Tibial nerve (tissue), 4 donors: Measurements from ENCODE around the gene RUSF1. TPM values are rescaled to one million over a fixed set of nuclear protein-coding genes. Genes with fewer than 3 reads are reported as not detected.

Experiments used
- DNase-seq, 2 donors: peaks; one replicate each; pipeline ENCODE4 v3.0.0-alpha.2; 2019; ENCODE audit warnings: low spot score in 2 of 2
- H3K27ac ChIP-seq, 4 donors: fragments of 200-600 bp; sonication (generic) in 3 of 4; one replicate each; pipeline ENCODE4 v1.5.1; 2017 to 2019; ENCODE audit warnings: mild to moderate bottlenecking in 1 of 4
- H3K27me3 ChIP-seq, 2 donors: fragments of 200-600 bp; sonication (generic) in 1 of 2; one replicate each; pipeline versions ENCODE4 v1.5.1 to v1.6.0; 2017 to 2019
- H3K36me3 ChIP-seq, 3 donors: fragments of 200-600 bp; sonication (generic); one replicate each; pipeline ENCODE4 v1.5.1; 2018 to 2019
- H3K4me1 ChIP-seq, 4 donors: fragments of 200-600 bp; sonication (generic) in 3 of 4; one replicate each; pipeline ENCODE4 v1.5.1; 2017 to 2019
- H3K4me3 ChIP-seq, 4 donors: fragments of 200-600 bp; sonication (generic) in 3 of 4; one replicate each; pipeline ENCODE4 v1.5.1; 2017 to 2019; ENCODE audit warnings: mild to moderate bottlenecking in 1 of 4, moderate library complexity in 1 of 4
- H3K9me3 ChIP-seq, 4 donors: fragments of 200-600 bp; sonication (generic) in 3 of 4; one replicate each; pipeline ENCODE4 v1.5.1; 2017 to 2019
- CTCF ChIP-seq, 5 experiments: fragments of 200-600 bp in 3 of 5; fragments of 450-650 bp in 2 of 5; sonication (generic) in 3 of 5; IDR thresholded peaks; one replicate each; pipeline ENCODE4 v1.5.1; 2016 to 2019; ENCODE audit warnings: antibody characterized with exemption in 5 of 5, mild to moderate bottlenecking in 3 of 5, moderate library complexity in 2 of 5
- EP300 ChIP-seq, 2 donors: sonication (generic); formaldehyde crosslinking; IDR thresholded peaks; one replicate each; pipeline ENCODE4 v1.6.1; 2017; ENCODE audit warnings: antibody characterized with exemption in 2 of 2, mild to moderate bottlenecking in 1 of 2
- POLR2A ChIP-seq, 2 donors: fragments of 450-650 bp; IDR thresholded peaks; one replicate each; pipeline ENCODE4 v1.6.1; 2017; ENCODE audit warnings: antibody characterized with exemption in 2 of 2, mild to moderate bottlenecking in 2 of 2, moderate library complexity in 2 of 2
- WGBS, 2 donors: methylation state at CpG; one replicate each; pipeline ENCODE4 v1.1.5; 2018; 5-methylcytosine and 5-hydroxymethylcytosine counted together
- total RNA-seq, 4 donors: library from RNA; depleted of rRNA; stranded (reverse); fragments of >200 nt; gene quantifications; one replicate each; pipeline ENCODE4 v1.1.0, GENCODE V29; 2016

Gene RUSF1
- total RNA-seq, 4 donors from 2014 or later = 71.7 to 118 (median 93.5) TPM

- H3K27ac ChIP-seq = peak within 1 kb of the TSS; percentile 88 to 98 (median 96)
- TF ChIP-seq POLR2A (IDR thresholded peaks at IDR 0.05) = no peak
- peaks cover 0 to 48% (median 12%) of the 10 kb centered on the region in 4 donors for H3K4me1 ChIP-seq
- no peaks in the 10 kb centered on the region for H3K27me3 ChIP-seq
- no peaks in the 10 kb centered on the region for H3K9me3 ChIP-seq
- DNase-seq = peak; percentile 40 to 44
- peak within 1 kb of the TSS; percentile 52 to 83 (median 65) for H3K4me3 ChIP-seq
- H3K36me3 ChIP-seq = peaks cover 0 to 43% (median 4%) of the 10 kb centered on the region in 3 donors
- 0 to 1% methylated on average over 33 to 46 of the region's 63 CpGs for WGBS, 2 donors
Observed at GRCh38 chr16:31471875-31472708, 36.1 kb downstream of the RUSF1 start, which contains the start of gene TGFB1I1. Gene TGFB1I1, plus strand, starts transcription at chr16:31472152. Its CDS starts 37 bp downstream, at chr16:31472189.

- Histone ChIP-seq H3K9me3 (no peaks in the 10 kb centered on the region), H3K4me1 (peaks cover 0 to 44% (median 12%) of the 10 kb centered on the region in 4 donors), H3K27me3 (no peaks in the 10 kb centered on the region), H3K27ac (peak overlapping the region; percentile 88 to 98 (median 96)), H3K4me3 (peak overlapping the region; percentile 52 to 83 (median 65)), H3K36me3 (peaks cover 0 to 43% (median 4%) of the 10 kb centered on the region in 3 donors)
- DNase-seq = no peak
- 23 to 24% methylated on average over 15 of the region's 15 CpGs for WGBS, 2 donors
- TF ChIP-seq POLR2A (IDR thresholded peaks at IDR 0.05) (no peak), EP300 (IDR thresholded peaks at IDR 0.05) (no peak), CTCF (IDR thresholded peaks at IDR 0.05) (no peak)
Observed at GRCh38 chr16:31471241-31471874, 36.8 kb downstream of the RUSF1 start.

GRCh38 chr16:31470615-31471014 lies 37.6 kb downstream of the RUSF1 start:
- no peak overlapping the region for H3K4me3 ChIP-seq
- 72 to 84% methylated on average over 3 of the region's 3 CpGs for WGBS, 2 donors

GRCh38 chr16:31467858-31468257 lies 40.3 kb downstream of the RUSF1 start:
- no peak for TF ChIP-seq CTCF (IDR thresholded peaks at IDR 0.05)
- TF ChIP-seq EP300 (IDR thresholded peaks at IDR 0.05) = no peak
- no peak for TF ChIP-seq POLR2A (IDR thresholded peaks at IDR 0.05)
- WGBS, 2 donors = 95 to 96% methylated on average over 5 of the region's 5 CpGs
- Histone ChIP-seq H3K4me3 (no peak overlapping the region), H3K27me3 (no peaks in the 10 kb centered on the region), H3K36me3 (peaks cover 0 to 46% (median 0%) of the 10 kb centered on the region in 3 donors), H3K27ac (no peak overlapping the region), H3K9me3 (no peaks in the 10 kb centered on the region), H3K4me1 (peaks cover 0 to 22% (median 12%) of the 10 kb centered on the region in 4 donors)
- DNase-seq = no peak

More at GRCh38 chr16:31470615-31471014, 37.6 kb downstream of the RUSF1 start:
- Histone ChIP-seq H3K27ac (peak overlapping the region in 2 of 4 donors; percentile 97 to 98), H3K4me1 (peaks cover 0 to 37% (median 12%) of the 10 kb centered on the region in 4 donors), H3K27me3 (no peaks in the 10 kb centered on the region), H3K9me3 (no peaks in the 10 kb centered on the region), H3K36me3 (peaks cover 0 to 43% (median under 1%) of the 10 kb centered on the region in 3 donors)
- no peak for DNase-seq
- no peak for TF ChIP-seq POLR2A (IDR thresholded peaks at IDR 0.05)
- no peak for TF ChIP-seq EP300 (IDR thresholded peaks at IDR 0.05)
- TF ChIP-seq CTCF (IDR thresholded peaks at IDR 0.05) = no peak

GRCh38 chr16:31467151-31467773 lies 40.9 kb downstream of the RUSF1 start:
- no peak overlapping the region for H3K4me3 ChIP-seq
- H3K27ac ChIP-seq = no peak overlapping the region
- no peak for DNase-seq
- no peaks in the 10 kb centered on the region for H3K9me3 ChIP-seq
- TF ChIP-seq CTCF (IDR thresholded peaks at IDR 0.05) (no peak), EP300 (IDR thresholded peaks at IDR 0.05) (no peak), POLR2A (IDR thresholded peaks at IDR 0.05) (no peak)
- 79 to 86% methylated on average over 5 of the region's 5 CpGs for WGBS, 2 donors
- no peaks in the 10 kb centered on the region for H3K27me3 ChIP-seq
- H3K4me1 ChIP-seq = peaks cover 0 to 17% (median 12%) of the 10 kb centered on the region in 4 donors
- H3K36me3 ChIP-seq = peaks cover 0 to 52% (median 0%) of the 10 kb centered on the region in 3 donors
